ENCODE results near the gene RXFP4.

DNA sequence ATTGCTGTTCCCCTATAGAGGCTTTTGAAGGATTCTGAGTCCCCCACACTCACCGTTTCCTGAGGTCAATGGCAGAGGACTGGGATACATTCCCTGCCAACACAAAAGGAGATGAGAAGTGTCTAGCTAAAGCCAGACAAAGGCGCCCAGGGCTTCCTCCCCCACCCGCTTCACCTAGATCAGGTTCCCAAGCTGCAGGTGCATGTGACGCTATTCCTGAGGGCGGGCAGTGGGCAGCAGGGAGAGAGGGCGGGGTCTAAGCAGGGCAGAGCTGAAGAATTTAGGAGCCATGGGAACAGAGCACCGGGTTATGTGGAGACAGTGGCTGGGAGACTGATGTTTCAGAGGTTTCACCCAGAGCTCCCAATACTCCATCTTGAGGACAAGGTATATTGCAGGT, 42.9 kb downstream of the RXFP4 start:
- TF ChIP-seq POLR2A (IDR thresholded peaks at IDR 0.05), result no peak
- TF ChIP-seq, protein P1, sequence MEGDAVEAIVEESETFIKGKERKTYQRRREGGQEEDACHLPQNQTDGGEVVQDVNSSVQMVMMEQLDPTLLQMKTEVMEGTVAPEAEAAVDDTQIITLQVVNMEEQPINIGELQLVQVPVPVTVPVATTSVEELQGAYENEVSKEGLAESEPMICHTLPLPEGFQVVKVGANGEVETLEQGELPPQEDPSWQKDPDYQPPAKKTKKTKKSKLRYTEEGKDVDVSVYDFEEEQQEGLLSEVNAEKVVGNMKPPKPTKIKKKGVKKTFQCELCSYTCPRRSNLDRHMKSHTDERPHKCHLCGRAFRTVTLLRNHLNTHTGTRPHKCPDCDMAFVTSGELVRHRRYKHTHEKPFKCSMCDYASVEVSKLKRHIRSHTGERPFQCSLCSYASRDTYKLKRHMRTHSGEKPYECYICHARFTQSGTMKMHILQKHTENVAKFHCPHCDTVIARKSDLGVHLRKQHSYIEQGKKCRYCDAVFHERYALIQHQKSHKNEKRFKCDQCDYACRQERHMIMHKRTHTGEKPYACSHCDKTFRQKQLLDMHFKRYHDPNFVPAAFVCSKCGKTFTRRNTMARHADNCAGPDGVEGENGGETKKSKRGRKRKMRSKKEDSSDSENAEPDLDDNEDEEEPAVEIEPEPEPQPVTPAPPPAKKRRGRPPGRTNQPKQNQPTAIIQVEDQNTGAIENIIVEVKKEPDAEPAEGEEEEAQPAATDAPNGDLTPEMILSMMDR (IDR thresholded peaks at IDR 0.05), result no peak

Data from testis (tissue), 2 donors.